ENCODE data around the gene NPC1L1.

GRCh38 chr7:44531421-44532380, 9.4 kb downstream of the NPC1L1 start:
- TF ChIP-seq, protein P1, sequence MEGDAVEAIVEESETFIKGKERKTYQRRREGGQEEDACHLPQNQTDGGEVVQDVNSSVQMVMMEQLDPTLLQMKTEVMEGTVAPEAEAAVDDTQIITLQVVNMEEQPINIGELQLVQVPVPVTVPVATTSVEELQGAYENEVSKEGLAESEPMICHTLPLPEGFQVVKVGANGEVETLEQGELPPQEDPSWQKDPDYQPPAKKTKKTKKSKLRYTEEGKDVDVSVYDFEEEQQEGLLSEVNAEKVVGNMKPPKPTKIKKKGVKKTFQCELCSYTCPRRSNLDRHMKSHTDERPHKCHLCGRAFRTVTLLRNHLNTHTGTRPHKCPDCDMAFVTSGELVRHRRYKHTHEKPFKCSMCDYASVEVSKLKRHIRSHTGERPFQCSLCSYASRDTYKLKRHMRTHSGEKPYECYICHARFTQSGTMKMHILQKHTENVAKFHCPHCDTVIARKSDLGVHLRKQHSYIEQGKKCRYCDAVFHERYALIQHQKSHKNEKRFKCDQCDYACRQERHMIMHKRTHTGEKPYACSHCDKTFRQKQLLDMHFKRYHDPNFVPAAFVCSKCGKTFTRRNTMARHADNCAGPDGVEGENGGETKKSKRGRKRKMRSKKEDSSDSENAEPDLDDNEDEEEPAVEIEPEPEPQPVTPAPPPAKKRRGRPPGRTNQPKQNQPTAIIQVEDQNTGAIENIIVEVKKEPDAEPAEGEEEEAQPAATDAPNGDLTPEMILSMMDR (conservative IDR thresholded peaks at IDR 0.05): no peak
- no peak for TF ChIP-seq EZH2 (IDR thresholded peaks at IDR 0.05; ENCODE audit: low read depth)
